ENCODE results near the gene QSOX2. TPM values are rescaled to one million over a fixed set of nuclear protein-coding genes. Genes with fewer than 3 reads are reported as not detected.

Gene QSOX2
- total RNA-seq, 4 donors from 2014 or later, result 5.6 to 18.5 (median 6.6) TPM

- ATAC-seq (ENCODE audit: low FRiP score) (no peak), DNase-seq (ENCODE audit: low spot score) (no peak)
- TF ChIP-seq CTCF (IDR thresholded peaks at IDR 0.05), result no peak
Measured at GRCh38 chr9:136191099-136191959, 54.3 kb downstream of the QSOX2 start.

- no peak for DNase-seq (ENCODE audit: low spot score)
- no peak for ATAC-seq (ENCODE audit: low FRiP score)
- TF ChIP-seq CTCF (IDR thresholded peaks at IDR 0.05), result no peak
Measured at GRCh38 chr9:136190656-136191055, 55.0 kb downstream of the QSOX2 start.

GRCh38 chr9:136190237-136190601 lies 55.4 kb downstream of the QSOX2 start:
- DNase-seq (ENCODE audit: low spot score) (no peak), ATAC-seq (ENCODE audit: low FRiP score) (no peak)
- TF ChIP-seq CTCF (IDR thresholded peaks at IDR 0.05), result no peak

- TF ChIP-seq CTCF (IDR thresholded peaks at IDR 0.05), result no peak
- no peak for ATAC-seq (ENCODE audit: low FRiP score)
- no peak for DNase-seq (ENCODE audit: low spot score)
Measured at GRCh38 chr9:136189394-136190236, 56.0 kb downstream of the QSOX2 start.

GRCh38 chr9:136187683-136188586 lies 57.7 kb downstream of the QSOX2 start:
- DNase-seq (ENCODE audit: low spot score) (no peak), ATAC-seq (ENCODE audit: low FRiP score) (no peak)
- no peak for TF ChIP-seq CTCF (IDR thresholded peaks at IDR 0.05)

- no peak for ATAC-seq (ENCODE audit: low FRiP score)
- no peak for DNase-seq (ENCODE audit: low spot score)
- TF ChIP-seq CTCF (IDR thresholded peaks at IDR 0.05), result no peak
Measured at GRCh38 chr9:136187197-136187596, 58.4 kb downstream of the QSOX2 start.
